ENCODE data around the gene ZFAND3.

DNA sequence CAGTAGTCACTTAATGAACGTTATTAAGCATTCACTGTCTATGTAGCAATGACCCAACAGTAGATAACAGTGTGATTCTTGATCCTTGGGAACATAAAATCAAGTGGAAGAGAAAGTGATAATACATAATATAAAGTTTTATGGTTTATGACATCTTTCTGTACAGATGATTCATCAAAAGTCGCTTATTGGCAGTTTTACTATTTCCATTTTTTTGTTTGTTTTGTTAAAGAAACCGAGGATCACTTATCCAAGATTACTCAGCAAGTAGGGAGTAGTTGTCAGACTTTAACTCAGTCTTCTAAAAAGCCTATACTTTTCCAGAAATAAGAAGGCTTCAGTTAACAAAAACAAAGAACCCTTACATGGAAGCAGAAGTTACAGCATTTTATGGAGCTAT is 260.8 kb downstream of the ZFAND3 start:
- TF ChIP-seq, protein P1, sequence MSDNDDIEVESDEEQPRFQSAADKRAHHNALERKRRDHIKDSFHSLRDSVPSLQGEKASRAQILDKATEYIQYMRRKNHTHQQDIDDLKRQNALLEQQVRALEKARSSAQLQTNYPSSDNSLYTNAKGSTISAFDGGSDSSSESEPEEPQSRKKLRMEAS (IDR thresholded peaks at IDR 0.05; ENCODE audit: insufficient read depth, insufficient read length) = no peak
- TF ChIP-seq, protein P2, sequence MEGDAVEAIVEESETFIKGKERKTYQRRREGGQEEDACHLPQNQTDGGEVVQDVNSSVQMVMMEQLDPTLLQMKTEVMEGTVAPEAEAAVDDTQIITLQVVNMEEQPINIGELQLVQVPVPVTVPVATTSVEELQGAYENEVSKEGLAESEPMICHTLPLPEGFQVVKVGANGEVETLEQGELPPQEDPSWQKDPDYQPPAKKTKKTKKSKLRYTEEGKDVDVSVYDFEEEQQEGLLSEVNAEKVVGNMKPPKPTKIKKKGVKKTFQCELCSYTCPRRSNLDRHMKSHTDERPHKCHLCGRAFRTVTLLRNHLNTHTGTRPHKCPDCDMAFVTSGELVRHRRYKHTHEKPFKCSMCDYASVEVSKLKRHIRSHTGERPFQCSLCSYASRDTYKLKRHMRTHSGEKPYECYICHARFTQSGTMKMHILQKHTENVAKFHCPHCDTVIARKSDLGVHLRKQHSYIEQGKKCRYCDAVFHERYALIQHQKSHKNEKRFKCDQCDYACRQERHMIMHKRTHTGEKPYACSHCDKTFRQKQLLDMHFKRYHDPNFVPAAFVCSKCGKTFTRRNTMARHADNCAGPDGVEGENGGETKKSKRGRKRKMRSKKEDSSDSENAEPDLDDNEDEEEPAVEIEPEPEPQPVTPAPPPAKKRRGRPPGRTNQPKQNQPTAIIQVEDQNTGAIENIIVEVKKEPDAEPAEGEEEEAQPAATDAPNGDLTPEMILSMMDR (IDR thresholded peaks at IDR 0.05; ENCODE audit: extremely low read depth in 1 of 2, insufficient read depth in 1 of 2, low read depth in 1 of 2, low read length in 2 of 2) = no peak
- TF ChIP-seq EZH2 (IDR thresholded peaks at IDR 0.05; ENCODE audit: borderline replicate concordance, low read depth, low read length, severe bottlenecking) (no peak), JUN (IDR thresholded peaks at IDR 0.05; ENCODE audit: borderline replicate concordance, insufficient read depth, insufficient read length, low read depth) (no peak), POLR2A (IDR thresholded peaks at IDR 0.05; ENCODE audit: low read depth, low read length) (no peak), POLR2AphosphoS5 (IDR thresholded peaks at IDR 0.05; ENCODE audit: insufficient read depth, low read depth, low read length) (no peak)
